OCI-LY7 (cell line): ENCODE data around the gene REV3L.

Source experiments
- CTCF ChIP-seq: fragments of 200-600 bp; sonication (generic); conservative IDR thresholded peaks from 2 replicates; pipeline ENCODE4 v1.5.1; 2014; ENCODE audit warnings: mild to moderate bottlenecking, antibody characterized with exemption, low read length, moderate library complexity, mixed read lengths
- EZH2phosphoT487 ChIP-seq: fragments of 200-600 bp; sonication (generic); IDR thresholded peaks from 2 replicates; pipeline ENCODE4 v1.6.1; 2018; ENCODE audit warnings: low read depth, borderline replicate concordance, mild to moderate bottlenecking, mixed run types, antibody characterized with exemption, low read length, moderate library complexity, mixed read lengths

GRCh38 chr6:111531185-111531584, 48.2 kb upstream of the REV3L start:
- TF ChIP-seq CTCF = no peak
- TF ChIP-seq EZH2phosphoT487 = no peak
